WTC11 (cell line): ENCODE measurements around the gene RCBTB2. TPM values are rescaled to one million over a fixed set of nuclear protein-coding genes. Genes with fewer than 3 reads are reported as not detected.

Experiments used
- ATAC-seq: fragments of 200-7000 bp; cut with Tn5 transposase; 2 replicates; pipeline ENCODE4 v1.10.0; 2021; ENCODE audit warnings: mild to moderate bottlenecking, moderate library complexity
- CTCF ChIA-PET: fragments of 300-600 bp; sonication (Branson Sonifier 250); formaldehyde crosslinking; loops from one replicate; lab custom pipeline; 2021; ENCODE audit warnings: antibody characterized with exemption; lab: Charles Lee
- POLR2A ChIA-PET: fragments of 350-600 bp; sonication (Branson Sonifier 250); formaldehyde crosslinking; loops from one replicate; lab custom pipeline; 2021; ENCODE audit warnings: antibody characterized with exemption; lab: Charles Lee
- DNase-seq: peaks from one replicate; pipeline ENCODE4 v3.0.0; 2021; ENCODE audit warnings: low spot score
- H3K27ac Mint-ChIP-seq: 2 replicates; pipeline ENCODE4 v1.8.0; 2021; ENCODE audit warnings: mixed read lengths
- H3K27me3 Mint-ChIP-seq: 2 replicates; pipeline ENCODE4 v1.8.0; 2021; ENCODE audit warnings: low read depth, mild to moderate bottlenecking, moderate library complexity, mixed read lengths
- H3K36me3 Mint-ChIP-seq: 2 replicates; pipeline ENCODE4 v1.8.0; 2021; ENCODE audit warnings: mixed read lengths
- H3K4me1 Mint-ChIP-seq: 2 replicates; pipeline ENCODE4 v1.8.0; 2022; ENCODE audit warnings: mixed read lengths
- H3K4me3 Mint-ChIP-seq: 2 replicates; pipeline ENCODE4 v1.8.0; 2021; ENCODE audit warnings: mild to moderate bottlenecking, moderate library complexity, mixed read lengths
- H3K9me3 Mint-ChIP-seq: 2 replicates; pipeline ENCODE4 v1.8.0; 2021; ENCODE audit warnings: mixed read lengths
- CREM ChIP-seq: sonication (generic); formaldehyde crosslinking; IDR thresholded peaks from 2 replicates; pipeline ENCODE4 v1.8.1; 2022; ENCODE audit warnings: mild to moderate bottlenecking, missing genetic modification reagents, moderate library complexity
- ELF4 ChIP-seq: sonication (generic); formaldehyde crosslinking; IDR thresholded peaks from 2 replicates; pipeline ENCODE4 v1.8.1; 2022; ENCODE audit warnings: low read depth, mild to moderate bottlenecking, moderate library complexity, missing genetic modification reagents
- ESRRA ChIP-seq: sonication (generic); formaldehyde crosslinking; IDR thresholded peaks from 2 replicates; pipeline ENCODE4 v1.8.1; 2022; ENCODE audit warnings: mild to moderate bottlenecking, missing genetic modification reagents, borderline replicate concordance
- GABPB1 ChIP-seq: sonication (generic); formaldehyde crosslinking; IDR thresholded peaks from 2 replicates; pipeline ENCODE4 v1.8.1; 2023; ENCODE audit warnings: mild to moderate bottlenecking, missing genetic modification reagents
- HMGA2 ChIP-seq: fragments of 250-450 bp; sonication (Bioruptor Pico); IDR thresholded peaks from 2 replicates; pipeline ENCODE4 v1.4.0; 2021; ENCODE audit warnings: mild to moderate bottlenecking, moderate library complexity
- IRF2 ChIP-seq: sonication (generic); formaldehyde crosslinking; IDR thresholded peaks from 2 replicates; pipeline ENCODE4 v1.8.0; 2022; ENCODE audit warnings: low read depth, missing genetic modification reagents, borderline replicate concordance
- NFYB ChIP-seq: sonication (generic); formaldehyde crosslinking; conservative IDR thresholded peaks from 2 replicates; pipeline ENCODE4 v1.8.0; 2022; ENCODE audit warnings: low read depth, missing genetic modification reagents
- OVOL2 ChIP-seq: fragments of 250-450 bp; sonication (Bioruptor Pico); IDR thresholded peaks from 2 replicates; pipeline ENCODE4 v1.9.0; 2021; ENCODE audit warnings: mild to moderate bottlenecking, borderline replicate concordance
- PRRX2 ChIP-seq: fragments of 250-450 bp; sonication (Bioruptor Pico); IDR thresholded peaks from 2 replicates; pipeline ENCODE4 v1.8.0; 2021; ENCODE audit warnings: mild to moderate bottlenecking
- SOX15 ChIP-seq: fragments of 250-450 bp; sonication (Bioruptor Pico); IDR thresholded peaks from 2 replicates; pipeline ENCODE4 v1.9.0; 2021; ENCODE audit warnings: mild to moderate bottlenecking
- ZNF219 ChIP-seq: sonication (generic); formaldehyde crosslinking; IDR thresholded peaks from 2 replicates; pipeline ENCODE4 v1.8.0; 2023; ENCODE audit warnings: missing genetic modification reagents, mild to moderate bottlenecking, borderline replicate concordance
- ZNF317 ChIP-seq: sonication (generic); formaldehyde crosslinking; IDR thresholded peaks from 2 replicates; pipeline ENCODE4 v1.8.1; 2023; ENCODE audit warnings: low read depth, mild to moderate bottlenecking, moderate library complexity, missing genetic modification reagents, borderline replicate concordance
- total RNA-seq: library from RNA; stranded (reverse); gene quantifications from 3 replicates; pipeline ENCODE4 v1.2.3, GENCODE V29; 2021
- TF ChIP-seq, protein P1 (sequence below): fragments of 250-450 bp; sonication (Bioruptor Pico); IDR thresholded peaks from 2 replicates; pipeline ENCODE4 v1.9.0; 2021; ENCODE audit warnings: moderate library complexity, mild to moderate bottlenecking, inconsistent platforms, borderline replicate concordance
- TF ChIP-seq, protein P2 (sequence below): sonication (generic); formaldehyde crosslinking; IDR thresholded peaks from 2 replicates; pipeline ENCODE4 v1.8.1; 2023; ENCODE audit warnings: mild to moderate bottlenecking, missing genetic modification reagents, borderline replicate concordance
- TF ChIP-seq, protein P3 (sequence below): sonication (generic); formaldehyde crosslinking; IDR thresholded peaks from 2 replicates; pipeline ENCODE4 v1.8.1; 2023; ENCODE audit warnings: mild to moderate bottlenecking, missing genetic modification reagents
- TF ChIP-seq, protein P4 (sequence below): fragments of 250-450 bp; sonication (Bioruptor Pico); IDR thresholded peaks from 2 replicates; pipeline ENCODE4 v1.9.0; 2021; ENCODE audit warnings: mild to moderate bottlenecking, borderline replicate concordance
- TF ChIP-seq, protein P5 (sequence below): sonication (generic); formaldehyde crosslinking; conservative IDR thresholded peaks from 2 replicates; pipeline ENCODE4 v1.8.1; 2023; ENCODE audit warnings: mild to moderate bottlenecking, low read depth, missing genetic modification reagents, moderate library complexity

RCBTB2 gene
- total RNA-seq, 1 experiment from 2014 or later, result 6.6 TPM

DNA sequence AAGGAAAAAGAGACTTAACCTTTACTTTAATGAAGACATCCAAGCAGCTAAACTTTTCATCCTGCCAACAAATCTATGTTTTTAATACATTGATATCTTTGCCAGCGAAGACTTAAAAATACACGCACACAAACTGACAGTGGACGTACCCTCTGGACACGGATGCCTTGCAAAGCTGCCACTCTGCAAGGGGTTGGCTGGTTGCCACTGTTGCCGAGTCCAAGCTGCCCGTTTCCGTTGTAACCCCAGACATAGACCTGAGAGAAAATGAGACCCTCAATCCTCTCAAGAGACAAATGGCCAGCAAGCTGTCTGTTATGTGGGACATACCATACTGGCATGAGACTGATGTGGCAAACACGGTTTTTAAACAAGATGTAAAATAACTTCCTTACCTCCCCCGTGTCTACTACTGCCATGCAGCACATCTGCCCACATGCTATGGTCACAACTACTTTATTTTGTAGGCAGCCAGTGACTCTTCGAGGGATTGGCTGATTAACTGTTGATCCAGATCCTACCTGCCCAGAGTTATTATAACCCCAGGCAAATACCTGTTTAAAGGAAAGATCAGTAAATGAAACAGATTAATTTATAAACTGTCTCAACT lies 21.2 kb downstream of the RCBTB2 start (continued):
- TF ChIP-seq, protein P1, sequence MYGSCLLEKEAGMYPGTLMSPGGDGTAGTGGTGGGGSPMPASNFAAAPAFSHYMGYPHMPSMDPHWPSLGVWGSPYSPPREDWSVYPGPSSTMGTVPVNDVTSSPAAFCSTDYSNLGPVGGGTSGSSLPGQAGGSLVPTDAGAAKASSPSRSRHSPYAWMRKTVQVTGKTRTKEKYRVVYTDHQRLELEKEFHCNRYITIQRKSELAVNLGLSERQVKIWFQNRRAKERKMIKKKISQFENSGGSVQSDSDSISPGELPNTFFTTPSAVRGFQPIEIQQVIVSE, result no peak

DNA sequence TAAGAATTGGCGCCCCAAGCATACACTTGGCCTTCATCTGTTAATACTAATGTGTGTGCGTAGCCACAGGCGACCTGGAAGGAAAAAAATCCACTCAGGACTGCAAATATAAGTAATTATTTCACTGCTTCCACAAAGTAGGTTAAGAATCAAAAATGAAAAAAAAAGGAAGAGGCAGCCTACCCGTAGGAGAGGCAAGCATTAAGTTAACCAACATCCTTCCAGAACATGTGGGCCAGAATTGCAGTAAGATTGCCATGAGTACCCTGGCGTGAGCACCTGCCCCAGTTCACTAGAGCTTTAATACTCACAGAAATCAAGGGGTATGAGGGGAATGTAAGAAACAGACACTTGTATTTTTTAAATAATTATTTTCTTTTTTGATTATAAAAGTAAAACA lies 22.2 kb downstream of the RCBTB2 start:
- H3K9me3 Mint-ChIP-seq, result no peaks in the 10 kb centered on the region
- no peaks in the 10 kb centered on the region for H3K27me3 Mint-ChIP-seq

DNA sequence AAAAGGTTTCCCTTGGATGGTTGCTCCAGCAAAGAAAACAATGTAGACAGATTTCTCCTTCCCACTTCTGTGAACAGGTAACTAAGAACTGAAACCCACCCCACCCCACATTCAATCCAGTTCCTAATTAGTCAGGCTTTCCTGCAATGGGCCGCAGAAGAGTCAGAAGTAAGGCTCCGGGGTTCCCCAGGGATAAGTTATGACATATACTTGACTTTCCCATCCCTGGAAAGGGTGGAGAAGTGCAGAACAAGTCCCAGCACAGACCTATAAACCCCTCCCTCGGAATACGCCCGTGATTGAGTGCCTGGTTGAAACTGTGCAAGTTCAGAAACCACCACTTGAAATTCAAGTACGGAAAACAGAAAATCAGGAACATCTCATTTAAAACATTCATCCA lies 24.9 kb downstream of the RCBTB2 start:
- H3K4me3 Mint-ChIP-seq, result no peak overlapping the region
- peaks cover 24% of the 10 kb centered on the region for H3K4me1 Mint-ChIP-seq
- no peak for ATAC-seq
- ChIA-PET CTCF (no interaction called here), POLR2A (interaction anchor here (1.3 kb wide), 1 partner anchor 24 kb away, joined by 4 read pairs; the partner anchor contains the start of gene RCBTB2)
- no peak overlapping the region for H3K27ac Mint-ChIP-seq
- no peaks in the 10 kb centered on the region for H3K9me3 Mint-ChIP-seq
- H3K36me3 Mint-ChIP-seq, result no peaks in the 10 kb centered on the region
- DNase-seq, result no peak
- H3K27me3 Mint-ChIP-seq, result no peaks in the 10 kb centered on the region
- TF ChIP-seq, protein P2, sequence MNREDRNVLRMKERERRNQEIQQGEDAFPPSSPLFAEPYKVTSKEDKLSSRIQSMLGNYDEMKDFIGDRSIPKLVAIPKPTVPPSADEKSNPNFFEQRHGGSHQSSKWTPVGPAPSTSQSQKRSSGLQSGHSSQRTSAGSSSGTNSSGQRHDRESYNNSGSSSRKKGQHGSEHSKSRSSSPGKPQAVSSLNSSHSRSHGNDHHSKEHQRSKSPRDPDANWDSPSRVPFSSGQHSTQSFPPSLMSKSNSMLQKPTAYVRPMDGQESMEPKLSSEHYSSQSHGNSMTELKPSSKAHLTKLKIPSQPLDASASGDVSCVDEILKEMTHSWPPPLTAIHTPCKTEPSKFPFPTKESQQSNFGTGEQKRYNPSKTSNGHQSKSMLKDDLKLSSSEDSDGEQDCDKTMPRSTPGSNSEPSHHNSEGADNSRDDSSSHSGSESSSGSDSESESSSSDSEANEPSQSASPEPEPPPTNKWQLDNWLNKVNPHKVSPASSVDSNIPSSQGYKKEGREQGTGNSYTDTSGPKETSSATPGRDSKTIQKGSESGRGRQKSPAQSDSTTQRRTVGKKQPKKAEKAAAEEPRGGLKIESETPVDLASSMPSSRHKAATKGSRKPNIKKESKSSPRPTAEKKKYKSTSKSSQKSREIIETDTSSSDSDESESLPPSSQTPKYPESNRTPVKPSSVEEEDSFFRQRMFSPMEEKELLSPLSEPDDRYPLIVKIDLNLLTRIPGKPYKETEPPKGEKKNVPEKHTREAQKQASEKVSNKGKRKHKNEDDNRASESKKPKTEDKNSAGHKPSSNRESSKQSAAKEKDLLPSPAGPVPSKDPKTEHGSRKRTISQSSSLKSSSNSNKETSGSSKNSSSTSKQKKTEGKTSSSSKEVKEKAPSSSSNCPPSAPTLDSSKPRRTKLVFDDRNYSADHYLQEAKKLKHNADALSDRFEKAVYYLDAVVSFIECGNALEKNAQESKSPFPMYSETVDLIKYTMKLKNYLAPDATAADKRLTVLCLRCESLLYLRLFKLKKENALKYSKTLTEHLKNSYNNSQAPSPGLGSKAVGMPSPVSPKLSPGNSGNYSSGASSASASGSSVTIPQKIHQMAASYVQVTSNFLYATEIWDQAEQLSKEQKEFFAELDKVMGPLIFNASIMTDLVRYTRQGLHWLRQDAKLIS (CRISPR knock-in tag), result no peak
- TF ChIP-seq ELF4 (no peak), NFYB (CRISPR knock-in tag) (no peak), IRF2 (CRISPR knock-in tag) (no peak), OVOL2 (CRISPR knock-in tag) (no peak), ZNF317 (CRISPR knock-in tag) (no peak), CREM (CRISPR knock-in tag) (no peak), ESRRA (CRISPR knock-in tag) (no peak), GABPB1 (CRISPR knock-in tag) (no peak), ZNF219 (CRISPR knock-in tag) (no peak), SOX15 (CRISPR knock-in tag) (no peak), HMGA2 (CRISPR knock-in tag) (no peak)
- TF ChIP-seq, protein P3, sequence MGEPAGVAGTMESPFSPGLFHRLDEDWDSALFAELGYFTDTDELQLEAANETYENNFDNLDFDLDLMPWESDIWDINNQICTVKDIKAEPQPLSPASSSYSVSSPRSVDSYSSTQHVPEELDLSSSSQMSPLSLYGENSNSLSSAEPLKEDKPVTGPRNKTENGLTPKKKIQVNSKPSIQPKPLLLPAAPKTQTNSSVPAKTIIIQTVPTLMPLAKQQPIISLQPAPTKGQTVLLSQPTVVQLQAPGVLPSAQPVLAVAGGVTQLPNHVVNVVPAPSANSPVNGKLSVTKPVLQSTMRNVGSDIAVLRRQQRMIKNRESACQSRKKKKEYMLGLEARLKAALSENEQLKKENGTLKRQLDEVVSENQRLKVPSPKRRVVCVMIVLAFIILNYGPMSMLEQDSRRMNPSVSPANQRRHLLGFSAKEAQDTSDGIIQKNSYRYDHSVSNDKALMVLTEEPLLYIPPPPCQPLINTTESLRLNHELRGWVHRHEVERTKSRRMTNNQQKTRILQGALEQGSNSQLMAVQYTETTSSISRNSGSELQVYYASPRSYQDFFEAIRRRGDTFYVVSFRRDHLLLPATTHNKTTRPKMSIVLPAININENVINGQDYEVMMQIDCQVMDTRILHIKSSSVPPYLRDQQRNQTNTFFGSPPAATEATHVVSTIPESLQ (CRISPR knock-in tag), result no peak

More for the DNA sequence above, 22.2 kb downstream of the RCBTB2 start:
- ATAC-seq, result no peak
- TF ChIP-seq, protein P4, sequence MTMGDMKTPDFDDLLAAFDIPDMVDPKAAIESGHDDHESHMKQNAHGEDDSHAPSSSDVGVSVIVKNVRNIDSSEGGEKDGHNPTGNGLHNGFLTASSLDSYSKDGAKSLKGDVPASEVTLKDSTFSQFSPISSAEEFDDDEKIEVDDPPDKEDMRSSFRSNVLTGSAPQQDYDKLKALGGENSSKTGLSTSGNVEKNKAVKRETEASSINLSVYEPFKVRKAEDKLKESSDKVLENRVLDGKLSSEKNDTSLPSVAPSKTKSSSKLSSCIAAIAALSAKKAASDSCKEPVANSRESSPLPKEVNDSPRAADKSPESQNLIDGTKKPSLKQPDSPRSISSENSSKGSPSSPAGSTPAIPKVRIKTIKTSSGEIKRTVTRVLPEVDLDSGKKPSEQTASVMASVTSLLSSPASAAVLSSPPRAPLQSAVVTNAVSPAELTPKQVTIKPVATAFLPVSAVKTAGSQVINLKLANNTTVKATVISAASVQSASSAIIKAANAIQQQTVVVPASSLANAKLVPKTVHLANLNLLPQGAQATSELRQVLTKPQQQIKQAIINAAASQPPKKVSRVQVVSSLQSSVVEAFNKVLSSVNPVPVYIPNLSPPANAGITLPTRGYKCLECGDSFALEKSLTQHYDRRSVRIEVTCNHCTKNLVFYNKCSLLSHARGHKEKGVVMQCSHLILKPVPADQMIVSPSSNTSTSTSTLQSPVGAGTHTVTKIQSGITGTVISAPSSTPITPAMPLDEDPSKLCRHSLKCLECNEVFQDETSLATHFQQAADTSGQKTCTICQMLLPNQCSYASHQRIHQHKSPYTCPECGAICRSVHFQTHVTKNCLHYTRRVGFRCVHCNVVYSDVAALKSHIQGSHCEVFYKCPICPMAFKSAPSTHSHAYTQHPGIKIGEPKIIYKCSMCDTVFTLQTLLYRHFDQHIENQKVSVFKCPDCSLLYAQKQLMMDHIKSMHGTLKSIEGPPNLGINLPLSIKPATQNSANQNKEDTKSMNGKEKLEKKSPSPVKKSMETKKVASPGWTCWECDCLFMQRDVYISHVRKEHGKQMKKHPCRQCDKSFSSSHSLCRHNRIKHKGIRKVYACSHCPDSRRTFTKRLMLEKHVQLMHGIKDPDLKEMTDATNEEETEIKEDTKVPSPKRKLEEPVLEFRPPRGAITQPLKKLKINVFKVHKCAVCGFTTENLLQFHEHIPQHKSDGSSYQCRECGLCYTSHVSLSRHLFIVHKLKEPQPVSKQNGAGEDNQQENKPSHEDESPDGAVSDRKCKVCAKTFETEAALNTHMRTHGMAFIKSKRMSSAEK (CRISPR knock-in tag), result no peak
- no peak for TF ChIP-seq PRRX2 (CRISPR knock-in tag)
- TF ChIP-seq, protein P5, sequence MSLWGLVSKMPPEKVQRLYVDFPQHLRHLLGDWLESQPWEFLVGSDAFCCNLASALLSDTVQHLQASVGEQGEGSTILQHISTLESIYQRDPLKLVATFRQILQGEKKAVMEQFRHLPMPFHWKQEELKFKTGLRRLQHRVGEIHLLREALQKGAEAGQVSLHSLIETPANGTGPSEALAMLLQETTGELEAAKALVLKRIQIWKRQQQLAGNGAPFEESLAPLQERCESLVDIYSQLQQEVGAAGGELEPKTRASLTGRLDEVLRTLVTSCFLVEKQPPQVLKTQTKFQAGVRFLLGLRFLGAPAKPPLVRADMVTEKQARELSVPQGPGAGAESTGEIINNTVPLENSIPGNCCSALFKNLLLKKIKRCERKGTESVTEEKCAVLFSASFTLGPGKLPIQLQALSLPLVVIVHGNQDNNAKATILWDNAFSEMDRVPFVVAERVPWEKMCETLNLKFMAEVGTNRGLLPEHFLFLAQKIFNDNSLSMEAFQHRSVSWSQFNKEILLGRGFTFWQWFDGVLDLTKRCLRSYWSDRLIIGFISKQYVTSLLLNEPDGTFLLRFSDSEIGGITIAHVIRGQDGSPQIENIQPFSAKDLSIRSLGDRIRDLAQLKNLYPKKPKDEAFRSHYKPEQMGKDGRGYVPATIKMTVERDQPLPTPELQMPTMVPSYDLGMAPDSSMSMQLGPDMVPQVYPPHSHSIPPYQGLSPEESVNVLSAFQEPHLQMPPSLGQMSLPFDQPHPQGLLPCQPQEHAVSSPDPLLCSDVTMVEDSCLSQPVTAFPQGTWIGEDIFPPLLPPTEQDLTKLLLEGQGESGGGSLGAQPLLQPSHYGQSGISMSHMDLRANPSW, result no peak
- ChIA-PET POLR2A (no interaction called here), CTCF (no interaction called here)
- Mint-ChIP-seq H3K4me3 (no peak overlapping the region), H3K27ac (no peak overlapping the region), H3K4me1 (peaks cover 9% of the 10 kb centered on the region), H3K36me3 (no peaks in the 10 kb centered on the region)
- no peak for DNase-seq
